ENCODE data around the gene TMEM204.

Gene TMEM204

GRCh38 chr16:1528921-1529537 is 4.4 kb upstream of the TMEM204 start:
- ATAC-seq, result no peak
- TF ChIP-seq CSRNP3 (CRISPR knock-in tag; IDR thresholded peaks at IDR 0.05), result no peak
- no peak for TF ChIP-seq ESRRG (CRISPR knock-in tag; IDR thresholded peaks at IDR 0.05)
- no peak for TF ChIP-seq SNAI2 (CRISPR knock-in tag; IDR thresholded peaks at IDR 0.05)
- no peak for TF ChIP-seq ARNTL (CRISPR knock-in tag; IDR thresholded peaks at IDR 0.05; ENCODE audit: borderline replicate concordance, low read depth)
- no peak for TF ChIP-seq TOX (CRISPR knock-in tag; IDR thresholded peaks at IDR 0.05; ENCODE audit: borderline replicate concordance)

GRCh38 chr16:1530349-1530882 is 3.0 kb upstream of the TMEM204 start:
- ATAC-seq, result no peak
- TF ChIP-seq TOX (CRISPR knock-in tag; IDR thresholded peaks at IDR 0.05; ENCODE audit: borderline replicate concordance) (no peak), OSR1 (CRISPR knock-in tag; IDR thresholded peaks at IDR 0.05) (no peak), PATZ1 (CRISPR knock-in tag; IDR thresholded peaks at IDR 0.05; ENCODE audit: borderline replicate concordance) (no peak), ZNF70 (CRISPR knock-in tag; IDR thresholded peaks at IDR 0.05) (no peak), TSHZ2 (CRISPR knock-in tag; IDR thresholded peaks at IDR 0.05) (no peak), ZNF8 (CRISPR knock-in tag; IDR thresholded peaks at IDR 0.05) (no peak), ESRRG (CRISPR knock-in tag; IDR thresholded peaks at IDR 0.05) (no peak), CSDC2 (CRISPR knock-in tag; IDR thresholded peaks at IDR 0.05) (no peak), ZNF565 (CRISPR knock-in tag; conservative IDR thresholded peaks at IDR 0.05; ENCODE audit: low read depth) (no peak), ARNTL (CRISPR knock-in tag; IDR thresholded peaks at IDR 0.05; ENCODE audit: borderline replicate concordance, low read depth) (no peak), ZC3H10 (CRISPR knock-in tag; IDR thresholded peaks at IDR 0.05) (no peak), GLIS3 (CRISPR knock-in tag; IDR thresholded peaks at IDR 0.05) (no peak), ISL1 (CRISPR knock-in tag; IDR thresholded peaks at IDR 0.05) (no peak), TCF4 (CRISPR knock-in tag; IDR thresholded peaks at IDR 0.05; ENCODE audit: borderline replicate concordance) (no peak)

GRCh38 chr16:1530883-1531637 is 2.4 kb upstream of the TMEM204 start:
- ATAC-seq, result peak; percentile 75
- TF ChIP-seq CREB5 (CRISPR knock-in tag; IDR thresholded peaks at IDR 0.05; ENCODE audit: low read depth), result no peak
- no peak for TF ChIP-seq POU6F1 (CRISPR knock-in tag; IDR thresholded peaks at IDR 0.05; ENCODE audit: borderline replicate concordance, low read depth)
- TF ChIP-seq ZFP3 (CRISPR knock-in tag; IDR thresholded peaks at IDR 0.05), result no peak
- no peak for TF ChIP-seq ZNF565 (CRISPR knock-in tag; conservative IDR thresholded peaks at IDR 0.05; ENCODE audit: low read depth)
- no peak for TF ChIP-seq CSRNP3 (CRISPR knock-in tag; IDR thresholded peaks at IDR 0.05)
- peak; percentile 89 for TF ChIP-seq TCF4 (CRISPR knock-in tag; IDR thresholded peaks at IDR 0.05; ENCODE audit: borderline replicate concordance)
- TF ChIP-seq BACH2 (CRISPR knock-in tag; IDR thresholded peaks at IDR 0.05; ENCODE audit: borderline replicate concordance), result no peak
- peak; percentile 59 for TF ChIP-seq ZNF70 (CRISPR knock-in tag; IDR thresholded peaks at IDR 0.05)
- TF ChIP-seq RARB (CRISPR knock-in tag; IDR thresholded peaks at IDR 0.05), result peak; percentile 15; the same call in 1 of the 2 replicates
- TF ChIP-seq OSR1 (CRISPR knock-in tag; IDR thresholded peaks at IDR 0.05), result no peak
